ENCODE results near the gene C12orf57. TPM values are rescaled to one million over a fixed set of nuclear protein-coding genes. Genes with fewer than 3 reads are reported as not detected.

C12orf57 gene
- polyA plus RNA-seq, 1 donor from 2014 or later: 500 TPM

DNA sequence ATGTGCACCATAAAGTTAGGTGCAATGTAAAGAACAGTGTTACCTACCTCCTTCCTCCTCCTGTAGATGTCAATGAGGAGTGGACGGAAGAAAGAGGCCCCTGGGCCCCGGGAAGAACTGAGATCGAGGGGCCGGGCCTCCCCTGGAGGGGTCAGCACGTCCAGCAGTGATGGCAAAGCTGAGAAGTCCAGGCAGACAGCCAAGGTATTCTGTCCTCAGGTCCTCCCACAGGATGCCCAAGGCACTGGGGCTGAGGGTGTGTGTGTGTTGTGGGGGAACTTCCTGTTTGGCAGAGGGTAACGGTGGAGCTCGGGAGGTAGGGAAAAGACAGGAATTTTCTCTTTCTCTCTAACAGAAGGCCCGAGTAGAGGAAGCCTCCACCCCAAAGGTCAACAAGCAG is 9.7 kb upstream of the C12orf57 start:
- Histone ChIP-seq H3K36me3 (ENCODE audit: insufficient read depth, low read length) (peaks cover 8% of the 10 kb centered on the region), H3K27ac (ENCODE audit: low read length) (no peak overlapping the region), H3K79me2 (replicated peaks; ENCODE audit: insufficient read depth, low read length) (peaks cover 45% of the 10 kb centered on the region), H2AFZ (ENCODE audit: low read depth, low read length) (no peak overlapping the region), H3K4me3 (ENCODE audit: low read length) (no peak overlapping the region), H3K4me2 (ENCODE audit: low read length) (no peak overlapping the region), H3K27me3 (ENCODE audit: insufficient read depth, low read depth, low read length) (no peaks in the 10 kb centered on the region), H3K9ac (ENCODE audit: low read length) (no peak overlapping the region), H4K20me1 (ENCODE audit: insufficient read depth) (peaks cover 10% of the 10 kb centered on the region), H3F3A (ENCODE audit: insufficient read depth, low read length, poor library complexity, severe bottlenecking) (peaks cover 3% of the 10 kb centered on the region), H3K9me2 (ENCODE audit: insufficient read depth, low read length) (no peaks in the 10 kb centered on the region), H3K9me3 (ENCODE audit: low read length) (no peaks in the 10 kb centered on the region)
- TF ChIP-seq EP300 (conservative IDR thresholded peaks at IDR 0.05; ENCODE audit: poor library complexity, severe bottlenecking) (no peak), SMC3 (conservative IDR thresholded peaks at IDR 0.05; ENCODE audit: poor library complexity) (no peak), EZH2 (IDR thresholded peaks at IDR 0.05; ENCODE audit: borderline replicate concordance, insufficient read depth, low read length, poor library complexity, severe bottlenecking) (no peak), MXI1 (conservative IDR thresholded peaks at IDR 0.05; ENCODE audit: poor library complexity, severe bottlenecking) (no peak), POLR2AphosphoS5 (IDR thresholded peaks at IDR 0.05) (no peak), TAF1 (IDR thresholded peaks at IDR 0.05; ENCODE audit: low read depth) (no peak), RAD21 (conservative IDR thresholded peaks at IDR 0.05) (no peak)
- TF ChIP-seq, protein P1, sequence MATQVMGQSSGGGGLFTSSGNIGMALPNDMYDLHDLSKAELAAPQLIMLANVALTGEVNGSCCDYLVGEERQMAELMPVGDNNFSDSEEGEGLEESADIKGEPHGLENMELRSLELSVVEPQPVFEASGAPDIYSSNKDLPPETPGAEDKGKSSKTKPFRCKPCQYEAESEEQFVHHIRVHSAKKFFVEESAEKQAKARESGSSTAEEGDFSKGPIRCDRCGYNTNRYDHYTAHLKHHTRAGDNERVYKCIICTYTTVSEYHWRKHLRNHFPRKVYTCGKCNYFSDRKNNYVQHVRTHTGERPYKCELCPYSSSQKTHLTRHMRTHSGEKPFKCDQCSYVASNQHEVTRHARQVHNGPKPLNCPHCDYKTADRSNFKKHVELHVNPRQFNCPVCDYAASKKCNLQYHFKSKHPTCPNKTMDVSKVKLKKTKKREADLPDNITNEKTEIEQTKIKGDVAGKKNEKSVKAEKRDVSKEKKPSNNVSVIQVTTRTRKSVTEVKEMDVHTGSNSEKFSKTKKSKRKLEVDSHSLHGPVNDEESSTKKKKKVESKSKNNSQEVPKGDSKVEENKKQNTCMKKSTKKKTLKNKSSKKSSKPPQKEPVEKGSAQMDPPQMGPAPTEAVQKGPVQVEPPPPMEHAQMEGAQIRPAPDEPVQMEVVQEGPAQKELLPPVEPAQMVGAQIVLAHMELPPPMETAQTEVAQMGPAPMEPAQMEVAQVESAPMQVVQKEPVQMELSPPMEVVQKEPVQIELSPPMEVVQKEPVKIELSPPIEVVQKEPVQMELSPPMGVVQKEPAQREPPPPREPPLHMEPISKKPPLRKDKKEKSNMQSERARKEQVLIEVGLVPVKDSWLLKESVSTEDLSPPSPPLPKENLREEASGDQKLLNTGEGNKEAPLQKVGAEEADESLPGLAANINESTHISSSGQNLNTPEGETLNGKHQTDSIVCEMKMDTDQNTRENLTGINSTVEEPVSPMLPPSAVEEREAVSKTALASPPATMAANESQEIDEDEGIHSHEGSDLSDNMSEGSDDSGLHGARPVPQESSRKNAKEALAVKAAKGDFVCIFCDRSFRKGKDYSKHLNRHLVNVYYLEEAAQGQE (IDR thresholded peaks at IDR 0.05; ENCODE audit: borderline replicate concordance): no peak
- TF ChIP-seq, protein P2, sequence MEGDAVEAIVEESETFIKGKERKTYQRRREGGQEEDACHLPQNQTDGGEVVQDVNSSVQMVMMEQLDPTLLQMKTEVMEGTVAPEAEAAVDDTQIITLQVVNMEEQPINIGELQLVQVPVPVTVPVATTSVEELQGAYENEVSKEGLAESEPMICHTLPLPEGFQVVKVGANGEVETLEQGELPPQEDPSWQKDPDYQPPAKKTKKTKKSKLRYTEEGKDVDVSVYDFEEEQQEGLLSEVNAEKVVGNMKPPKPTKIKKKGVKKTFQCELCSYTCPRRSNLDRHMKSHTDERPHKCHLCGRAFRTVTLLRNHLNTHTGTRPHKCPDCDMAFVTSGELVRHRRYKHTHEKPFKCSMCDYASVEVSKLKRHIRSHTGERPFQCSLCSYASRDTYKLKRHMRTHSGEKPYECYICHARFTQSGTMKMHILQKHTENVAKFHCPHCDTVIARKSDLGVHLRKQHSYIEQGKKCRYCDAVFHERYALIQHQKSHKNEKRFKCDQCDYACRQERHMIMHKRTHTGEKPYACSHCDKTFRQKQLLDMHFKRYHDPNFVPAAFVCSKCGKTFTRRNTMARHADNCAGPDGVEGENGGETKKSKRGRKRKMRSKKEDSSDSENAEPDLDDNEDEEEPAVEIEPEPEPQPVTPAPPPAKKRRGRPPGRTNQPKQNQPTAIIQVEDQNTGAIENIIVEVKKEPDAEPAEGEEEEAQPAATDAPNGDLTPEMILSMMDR (IDR thresholded peaks at IDR 0.05; ENCODE audit: poor library complexity, severe bottlenecking): no peak

- no peak overlapping the region for H3K27ac ChIP-seq (ENCODE audit: low read length)
Measured at GRCh38 chr12:6935371-6936193, 8.2 kb upstream of the C12orf57 start.

More at GRCh38 chr12:6935371-6936193, 8.2 kb upstream of the C12orf57 start:
- H3K9me2 ChIP-seq (ENCODE audit: insufficient read depth, low read length): no peaks in the 10 kb centered on the region
- no peak overlapping the region for H2AFZ ChIP-seq (ENCODE audit: low read depth, low read length)
- H3K36me3 ChIP-seq (ENCODE audit: insufficient read depth, low read length): peaks cover 8% of the 10 kb centered on the region
- H3K9me3 ChIP-seq (ENCODE audit: low read length): no peaks in the 10 kb centered on the region
- H3K79me2 ChIP-seq (replicated peaks; ENCODE audit: insufficient read depth, low read length): peaks cover 31% of the 10 kb centered on the region
- H3K4me2 ChIP-seq (ENCODE audit: low read length): no peak overlapping the region
- H4K20me1 ChIP-seq (ENCODE audit: insufficient read depth): peaks cover 10% of the 10 kb centered on the region
- H3K4me3 ChIP-seq (ENCODE audit: low read length): no peak overlapping the region
- no peak overlapping the region for H3K9ac ChIP-seq (ENCODE audit: low read length)
- no peaks in the 10 kb centered on the region for H3K27me3 ChIP-seq (ENCODE audit: insufficient read depth, low read depth, low read length)
- no peak for TF ChIP-seq POLR2AphosphoS5 (IDR thresholded peaks at IDR 0.05)
- peaks cover 3% of the 10 kb centered on the region for H3F3A ChIP-seq (ENCODE audit: insufficient read depth, low read length, poor library complexity, severe bottlenecking)
